Measurements from ENCODE around the gene RBM38.

RBM38 gene

GRCh38 chr20:57398231-57398821, 7.1 kb downstream of the RBM38 start:
- Histone ChIP-seq H3K4me3 (ENCODE audit: low read length in 2 of 2) (peak overlapping the region; percentile 44 to 63), H3K9me3 (ENCODE audit: control insufficient read depth in 2 of 2, low read length in 2 of 2) (no peaks in the 10 kb centered on the region), H3K27me3 (ENCODE audit: control insufficient read depth in 1 of 2, insufficient read depth in 2 of 2, low read length in 2 of 2) (no peaks in the 10 kb centered on the region), H3K4me1 (ENCODE audit: control insufficient read depth, insufficient read depth, low read length) (peaks cover 96% of the 10 kb centered on the region), H3K36me3 (ENCODE audit: control insufficient read depth in 2 of 2, insufficient read depth in 2 of 2, low read length in 2 of 2) (peaks cover 39% of the 10 kb centered on the region in 2 donors), H3K27ac (ENCODE audit: low read length) (peak overlapping the region; percentile 89), H3K9ac (ENCODE audit: low read length in 2 of 2) (peak overlapping the region; percentile 38 to 55)

- peak overlapping the region; percentile 3 to 51 for H3K9ac ChIP-seq (ENCODE audit: low read length in 2 of 2)
These were observed 7.8 kb downstream of the RBM38 start for GRCh38 chr20:57398901-57399535.

GRCh38 chr20:57399587-57400155, 8.5 kb downstream of the RBM38 start:
- no peaks in the 10 kb centered on the region for H3K27me3 ChIP-seq (ENCODE audit: control insufficient read depth in 1 of 2, insufficient read depth in 2 of 2, low read length in 2 of 2)
- H3K9ac ChIP-seq (ENCODE audit: low read length in 2 of 2): peak overlapping the region; percentile 3 to 36
- H3K4me1 ChIP-seq (ENCODE audit: control insufficient read depth, insufficient read depth, low read length): peaks cover 95% of the 10 kb centered on the region
- H3K27ac ChIP-seq (ENCODE audit: low read length): peak overlapping the region; percentile 89
- peaks cover 37 to 44% of the 10 kb centered on the region in 2 donors for H3K36me3 ChIP-seq (ENCODE audit: control insufficient read depth in 2 of 2, insufficient read depth in 2 of 2, low read length in 2 of 2)
- H3K4me3 ChIP-seq (ENCODE audit: low read length in 2 of 2): peak overlapping the region; percentile 14 to 63
- H3K9me3 ChIP-seq (ENCODE audit: control insufficient read depth in 2 of 2, low read length in 2 of 2): no peaks in the 10 kb centered on the region

More at GRCh38 chr20:57398901-57399535, 7.8 kb downstream of the RBM38 start:
- H3K4me3 ChIP-seq (ENCODE audit: low read length in 2 of 2): peak overlapping the region; percentile 37 to 63
- no peaks in the 10 kb centered on the region for H3K9me3 ChIP-seq (ENCODE audit: control insufficient read depth in 2 of 2, low read length in 2 of 2)
- peaks cover 33 to 39% of the 10 kb centered on the region in 2 donors for H3K36me3 ChIP-seq (ENCODE audit: control insufficient read depth in 2 of 2, insufficient read depth in 2 of 2, low read length in 2 of 2)
- H3K27ac ChIP-seq (ENCODE audit: low read length): peak overlapping the region; percentile 89
- H3K27me3 ChIP-seq (ENCODE audit: control insufficient read depth in 1 of 2, insufficient read depth in 2 of 2, low read length in 2 of 2): no peaks in the 10 kb centered on the region
- peaks cover 95% of the 10 kb centered on the region for H3K4me1 ChIP-seq (ENCODE audit: control insufficient read depth, insufficient read depth, low read length)

- H3K27ac ChIP-seq (ENCODE audit: low read length): peak overlapping the region; percentile 89
- peak overlapping the region; percentile 14 to 63 for H3K4me3 ChIP-seq (ENCODE audit: low read length in 2 of 2)
- H3K9ac ChIP-seq (ENCODE audit: low read length in 2 of 2): peak overlapping the region in 1 of 2 donors; percentile 36
- no peaks in the 10 kb centered on the region for H3K27me3 ChIP-seq (ENCODE audit: control insufficient read depth in 1 of 2, insufficient read depth in 2 of 2, low read length in 2 of 2)
- H3K4me1 ChIP-seq (ENCODE audit: control insufficient read depth, insufficient read depth, low read length): peaks cover 94% of the 10 kb centered on the region
- H3K36me3 ChIP-seq (ENCODE audit: control insufficient read depth in 2 of 2, insufficient read depth in 2 of 2, low read length in 2 of 2): peaks cover 37 to 45% of the 10 kb centered on the region in 2 donors
- no peaks in the 10 kb centered on the region for H3K9me3 ChIP-seq (ENCODE audit: control insufficient read depth in 2 of 2, low read length in 2 of 2)
These were observed 9.1 kb downstream of the RBM38 start for GRCh38 chr20:57400231-57400701.

GRCh38 chr20:57400821-57401564, 9.8 kb downstream of the RBM38 start:
- H3K27ac ChIP-seq (ENCODE audit: low read length): peak overlapping the region; percentile 89
- H3K27me3 ChIP-seq (ENCODE audit: control insufficient read depth in 1 of 2, insufficient read depth in 2 of 2, low read length in 2 of 2): no peaks in the 10 kb centered on the region
- H3K4me1 ChIP-seq (ENCODE audit: control insufficient read depth, insufficient read depth, low read length): peaks cover 94% of the 10 kb centered on the region
- no peak overlapping the region for H3K9ac ChIP-seq (ENCODE audit: low read length in 2 of 2)
- peak overlapping the region in 1 of 2 donors; percentile 63 for H3K4me3 ChIP-seq (ENCODE audit: low read length in 2 of 2)
- peaks cover 38 to 47% of the 10 kb centered on the region in 2 donors for H3K36me3 ChIP-seq (ENCODE audit: control insufficient read depth in 2 of 2, insufficient read depth in 2 of 2, low read length in 2 of 2)
- H3K9me3 ChIP-seq (ENCODE audit: control insufficient read depth in 2 of 2, low read length in 2 of 2): no peaks in the 10 kb centered on the region

GRCh38 chr20:57401565-57401918, 10.3 kb downstream of the RBM38 start:
- Histone ChIP-seq H3K4me1 (ENCODE audit: control insufficient read depth, insufficient read depth, low read length) (peaks cover 94% of the 10 kb centered on the region), H3K9ac (ENCODE audit: low read length in 2 of 2) (peak overlapping the region in 1 of 2 donors; percentile 42), H3K27ac (ENCODE audit: low read length) (peak overlapping the region; percentile 89)

GRCh38 chr20:57402206-57403125, 11.3 kb downstream of the RBM38 start:
- Histone ChIP-seq H3K27ac (ENCODE audit: low read length) (peak overlapping the region; percentile 62), H3K9ac (ENCODE audit: low read length in 2 of 2) (no peak overlapping the region), H3K27me3 (ENCODE audit: control insufficient read depth in 1 of 2, insufficient read depth in 2 of 2, low read length in 2 of 2) (no peaks in the 10 kb centered on the region), H3K4me3 (ENCODE audit: low read length in 2 of 2) (no peak overlapping the region), H3K36me3 (ENCODE audit: control insufficient read depth in 2 of 2, insufficient read depth in 2 of 2, low read length in 2 of 2) (peaks cover 31 to 44% of the 10 kb centered on the region in 2 donors), H3K9me3 (ENCODE audit: control insufficient read depth in 2 of 2, low read length in 2 of 2) (no peaks in the 10 kb centered on the region), H3K4me1 (ENCODE audit: control insufficient read depth, insufficient read depth, low read length) (peaks cover 87% of the 10 kb centered on the region)

More at GRCh38 chr20:57401565-57401918, 10.3 kb downstream of the RBM38 start:
- peak overlapping the region in 1 of 2 donors; percentile 29 for H3K4me3 ChIP-seq (ENCODE audit: low read length in 2 of 2)
- H3K9me3 ChIP-seq (ENCODE audit: control insufficient read depth in 2 of 2, low read length in 2 of 2): no peaks in the 10 kb centered on the region
- peaks cover 37 to 52% of the 10 kb centered on the region in 2 donors for H3K36me3 ChIP-seq (ENCODE audit: control insufficient read depth in 2 of 2, insufficient read depth in 2 of 2, low read length in 2 of 2)
- no peaks in the 10 kb centered on the region for H3K27me3 ChIP-seq (ENCODE audit: control insufficient read depth in 1 of 2, insufficient read depth in 2 of 2, low read length in 2 of 2)

GRCh38 chr20:57403216-57403615, 12.0 kb downstream of the RBM38 start:
- Histone ChIP-seq H3K4me1 (ENCODE audit: control insufficient read depth, insufficient read depth, low read length) (peaks cover 87% of the 10 kb centered on the region), H3K4me3 (ENCODE audit: low read length in 2 of 2) (no peak overlapping the region), H3K9me3 (ENCODE audit: control insufficient read depth in 2 of 2, low read length in 2 of 2) (no peaks in the 10 kb centered on the region), H3K27ac (ENCODE audit: low read length) (peak overlapping the region; percentile 62), H3K9ac (ENCODE audit: low read length in 2 of 2) (no peak overlapping the region), H3K27me3 (ENCODE audit: control insufficient read depth in 1 of 2, insufficient read depth in 2 of 2, low read length in 2 of 2) (no peaks in the 10 kb centered on the region), H3K36me3 (ENCODE audit: control insufficient read depth in 2 of 2, insufficient read depth in 2 of 2, low read length in 2 of 2) (peaks cover 35 to 48% of the 10 kb centered on the region in 2 donors)

GRCh38 chr20:57404006-57404405, 12.8 kb downstream of the RBM38 start:
- Histone ChIP-seq H3K27me3 (ENCODE audit: control insufficient read depth in 1 of 2, insufficient read depth in 2 of 2, low read length in 2 of 2) (no peaks in the 10 kb centered on the region), H3K36me3 (ENCODE audit: control insufficient read depth in 2 of 2, insufficient read depth in 2 of 2, low read length in 2 of 2) (peaks cover 38 to 47% of the 10 kb centered on the region in 2 donors), H3K9ac (ENCODE audit: low read length in 2 of 2) (no peak overlapping the region), H3K4me3 (ENCODE audit: low read length in 2 of 2) (no peak overlapping the region), H3K27ac (ENCODE audit: low read length) (peak overlapping the region; percentile 62), H3K4me1 (ENCODE audit: control insufficient read depth, insufficient read depth, low read length) (peaks cover 87% of the 10 kb centered on the region), H3K9me3 (ENCODE audit: control insufficient read depth in 2 of 2, low read length in 2 of 2) (no peaks in the 10 kb centered on the region)

Data from stomach smooth muscle (tissue), 2 donors.